GM10266 (cell line): ENCODE results near the gene OR4D1.
"Not testable (repeated sequence)": the region's sequence is repeated elsewhere in the genome, so short reads cannot be mapped to it uniquely, and the experiment has no call there.

Experiments
- DNase-seq: peaks from one replicate; pipeline ENCODE4 v3.0.0; 2012; ENCODE audit errors: extremely low spot score
- CTCF ChIP-seq: IDR thresholded peaks from 2 replicates; pipeline ENCODE4 v1.5.1; 2012; ENCODE audit warnings: mild to moderate bottlenecking, low read depth; ENCODE audit not compliant: control insufficient read depth, insufficient read depth; ENCODE audit errors: missing control alignments

OR4D1 gene

GRCh38 chr17:58147930-58148434, at the start of gene OR4D1:
Gene OR4D1 (plus strand): TSS chr17:58148384. CDS start chr17:58155154, 6,770 bp downstream.
- TF ChIP-seq CTCF, result no peak
- DNase-seq, result no peak

- no peak for TF ChIP-seq CTCF
- no peak for DNase-seq
These were observed 47.7 kb upstream of the OR4D1 start for GRCh38 chr17:58100506-58100905.

GRCh38 chr17:58101898-58102297, 46.3 kb upstream of the OR4D1 start:
- DNase-seq, result not testable (repeated sequence)

- no peak for TF ChIP-seq CTCF
- no peak for DNase-seq
These were observed 43.1 kb upstream of the OR4D1 start for GRCh38 chr17:58105093-58105492.

GRCh38 chr17:58107306-58107705, 40.9 kb upstream of the OR4D1 start:
- no peak for TF ChIP-seq CTCF
- DNase-seq, result no peak

- no peak for DNase-seq
- TF ChIP-seq CTCF, result no peak
These were observed 39.0 kb upstream of the OR4D1 start for GRCh38 chr17:58109197-58109596.

GRCh38 chr17:58110012-58110411, 38.2 kb upstream of the OR4D1 start:
- no peak for TF ChIP-seq CTCF
- DNase-seq, result no peak

- TF ChIP-seq CTCF, result no peak
- no peak for DNase-seq
These were observed 36.5 kb upstream of the OR4D1 start for GRCh38 chr17:58111676-58112075.
